Glutamatergic neuron (in vitro differentiated cells): ENCODE data around the gene MED10. TPM values are rescaled to one million over a fixed set of nuclear protein-coding genes. Genes with fewer than 3 reads are reported as not detected.
"Not testable (repeated sequence)": the region's sequence is repeated elsewhere in the genome, so short reads cannot be mapped to it uniquely, and the experiment has no call there.

Experiments used
- DNase-seq: peaks from one replicate; pipeline ENCODE4 v3.0.0; 2022
- H3K27ac Mint-ChIP-seq: one replicate; pipeline ENCODE4 v1.8.0; 2020; ENCODE audit warnings: mild to moderate bottlenecking, mixed read lengths, inconsistent platforms; ENCODE audit not compliant: unreplicated experiment
- H3K27me3 Mint-ChIP-seq: one replicate; pipeline ENCODE4 v1.8.0; 2020; ENCODE audit warnings: mild to moderate bottlenecking, moderate library complexity, mixed read lengths, inconsistent platforms; ENCODE audit not compliant: unreplicated experiment
- H3K36me3 Mint-ChIP-seq: one replicate; pipeline ENCODE4 v1.8.0; 2020; ENCODE audit warnings: mild to moderate bottlenecking, mixed read lengths, inconsistent platforms; ENCODE audit not compliant: unreplicated experiment
- H3K4me1 Mint-ChIP-seq: one replicate; pipeline ENCODE4 v1.8.0; 2020; ENCODE audit warnings: mild to moderate bottlenecking, low read depth, mixed read lengths, inconsistent platforms; ENCODE audit not compliant: unreplicated experiment
- H3K4me3 Mint-ChIP-seq: one replicate; pipeline ENCODE4 v1.8.0; 2020; ENCODE audit warnings: mild to moderate bottlenecking, mixed read lengths, inconsistent platforms; ENCODE audit not compliant: unreplicated experiment
- H3K9me3 Mint-ChIP-seq: one replicate; pipeline ENCODE4 v1.8.0; 2020; ENCODE audit warnings: mild to moderate bottlenecking, moderate library complexity, mixed read lengths, inconsistent platforms; ENCODE audit not compliant: unreplicated experiment
- CTCF ChIP-seq: fragments of 200-600 bp; sonication (generic); IDR thresholded peaks from one replicate; pipeline ENCODE4 v1.5.0; 2021; ENCODE audit not compliant: partially characterized antibody, unreplicated experiment
- total RNA-seq: library from RNA; stranded (reverse); fragmentation: NEBNext Ultra II Directional; extraction: Animal tissue kit (Norgen Biotek cat#: 25700); gene quantifications from one replicate; pipeline ENCODE4 v1.2.1, GENCODE V29; 2021; ENCODE audit not compliant: unreplicated experiment

The MED10 gene
- total RNA-seq, 1 donor from 2014 or later, result 28.4 TPM

GRCh38 chr5:6362846-6363245, 15.5 kb downstream of the MED10 start:
- TF ChIP-seq CTCF, result no peak
- no peak overlapping the region for H3K4me3 Mint-ChIP-seq
- no peaks in the 10 kb centered on the region for H3K36me3 Mint-ChIP-seq
- DNase-seq, result no peak
- H3K27ac Mint-ChIP-seq, result no peak overlapping the region
- peaks cover 15% of the 10 kb centered on the region for H3K4me1 Mint-ChIP-seq
- H3K27me3 Mint-ChIP-seq, result peaks cover 4% of the 10 kb centered on the region
- peaks cover 7% of the 10 kb centered on the region for H3K9me3 Mint-ChIP-seq

GRCh38 chr5:6361101-6361500, 17.2 kb downstream of the MED10 start:
- no peak for TF ChIP-seq CTCF
- H3K4me1 Mint-ChIP-seq, result peaks cover 15% of the 10 kb centered on the region
- H3K9me3 Mint-ChIP-seq, result peaks cover 6% of the 10 kb centered on the region
- no peak overlapping the region for H3K27ac Mint-ChIP-seq
- no peak overlapping the region for H3K4me3 Mint-ChIP-seq
- H3K36me3 Mint-ChIP-seq, result no peaks in the 10 kb centered on the region
- H3K27me3 Mint-ChIP-seq, result peaks cover 4% of the 10 kb centered on the region
- DNase-seq, result no peak

GRCh38 chr5:6360323-6361072, 17.8 kb downstream of the MED10 start:
- H3K27me3 Mint-ChIP-seq, result peaks cover 4% of the 10 kb centered on the region
- DNase-seq, result peak; percentile 33
- no peak for TF ChIP-seq CTCF
- peaks cover 15% of the 10 kb centered on the region for H3K4me1 Mint-ChIP-seq
- H3K9me3 Mint-ChIP-seq, result peaks cover 4% of the 10 kb centered on the region
- H3K36me3 Mint-ChIP-seq, result no peaks in the 10 kb centered on the region
- peak overlapping the region; percentile 39 for H3K4me3 Mint-ChIP-seq
- no peak overlapping the region for H3K27ac Mint-ChIP-seq

GRCh38 chr5:6359555-6360322, 18.6 kb downstream of the MED10 start:
- Mint-ChIP-seq H3K27ac (peak overlapping the region; percentile 85), H3K36me3 (no peaks in the 10 kb centered on the region), H3K4me3 (peak overlapping the region; percentile 39), H3K27me3 (peaks cover 2% of the 10 kb centered on the region), H3K9me3 (peaks cover 4% of the 10 kb centered on the region), H3K4me1 (peaks cover 15% of the 10 kb centered on the region)
- TF ChIP-seq CTCF, result no peak
- DNase-seq, result peak; percentile 38

- TF ChIP-seq CTCF, result no peak
- no peak for DNase-seq
- peaks cover 15% of the 10 kb centered on the region for H3K4me1 Mint-ChIP-seq
- peaks cover 2% of the 10 kb centered on the region for H3K27me3 Mint-ChIP-seq
- H3K4me3 Mint-ChIP-seq, result no peak overlapping the region
- H3K36me3 Mint-ChIP-seq, result no peaks in the 10 kb centered on the region
- no peak overlapping the region for H3K27ac Mint-ChIP-seq
- H3K9me3 Mint-ChIP-seq, result peaks cover 4% of the 10 kb centered on the region
Measured at GRCh38 chr5:6358434-6358820, 19.9 kb downstream of the MED10 start.

- H3K27ac Mint-ChIP-seq, H3K9me3 Mint-ChIP-seq, H3K27me3 Mint-ChIP-seq, H3K36me3 Mint-ChIP-seq, DNase-seq, H3K4me3 Mint-ChIP-seq: not testable (repeated sequence)
- H3K4me1 Mint-ChIP-seq, result peaks cover 14% of the 10 kb centered on the region
Measured at GRCh38 chr5:6357817-6358433, 20.4 kb downstream of the MED10 start.
